D721Med (cell line): ENCODE data around the gene SCN2A.

Source experiments
- DNase-seq: peaks from one replicate; pipeline ENCODE4 v3.0.0; 2011; ENCODE audit warnings: low spot score; ENCODE audit not compliant: insufficient read length
- FAIRE-seq: peaks from 2 replicates; lab custom pipeline; 2011; peaks lifted over from hg19 to GRCh38; lab: Jason Lieb, UNC
- CTCF ChIP-seq: IDR thresholded peaks from 2 replicates; pipeline ENCODE4 v1.5.1; 2012; ENCODE audit warnings: mild to moderate bottlenecking, control low read depth; ENCODE audit not compliant: insufficient read depth; ENCODE audit errors: missing control alignments

SCN2A gene

GRCh38 chr2:165414187-165414586 lies 175.0 kb downstream of the SCN2A start:
- no peak for TF ChIP-seq CTCF
- no peak for FAIRE-seq

DNA sequence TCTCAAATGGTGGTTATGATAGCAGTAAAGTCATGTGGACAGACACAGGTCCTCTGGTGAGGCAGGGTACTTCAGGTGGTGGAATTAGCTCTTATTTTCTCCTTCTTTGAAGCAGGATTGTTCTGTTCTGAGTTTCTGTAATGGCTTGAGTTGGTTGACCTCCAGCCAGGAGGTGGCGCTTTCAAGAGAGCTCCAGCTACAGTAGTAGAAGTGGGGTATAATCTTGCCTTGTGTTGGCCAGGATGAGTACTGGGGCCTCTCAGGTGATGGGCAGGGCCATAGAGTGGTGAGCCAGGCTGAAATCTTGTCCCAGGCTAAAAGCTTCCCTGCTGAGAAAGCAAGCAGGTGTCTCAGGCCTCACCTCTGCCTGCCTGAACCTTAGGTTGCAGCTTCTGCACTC lies 177.8 kb downstream of the SCN2A start:
- FAIRE-seq (no peak), DNase-seq (no peak)
- no peak for TF ChIP-seq CTCF

More at GRCh38 chr2:165414187-165414586, 175.0 kb downstream of the SCN2A start:
- no peak for DNase-seq

GRCh38 chr2:165420231-165420630 lies 181.0 kb downstream of the SCN2A start:
- FAIRE-seq (no peak), DNase-seq (no peak)
- no peak for TF ChIP-seq CTCF

GRCh38 chr2:165423081-165423480 lies 183.9 kb downstream of the SCN2A start:
- no peak for TF ChIP-seq CTCF
- DNase-seq (no peak), FAIRE-seq (no peak)

- FAIRE-seq (no peak), DNase-seq (no peak)
- no peak for TF ChIP-seq CTCF
Observed at GRCh38 chr2:165425556-165425955, 186.3 kb downstream of the SCN2A start.

DNA sequence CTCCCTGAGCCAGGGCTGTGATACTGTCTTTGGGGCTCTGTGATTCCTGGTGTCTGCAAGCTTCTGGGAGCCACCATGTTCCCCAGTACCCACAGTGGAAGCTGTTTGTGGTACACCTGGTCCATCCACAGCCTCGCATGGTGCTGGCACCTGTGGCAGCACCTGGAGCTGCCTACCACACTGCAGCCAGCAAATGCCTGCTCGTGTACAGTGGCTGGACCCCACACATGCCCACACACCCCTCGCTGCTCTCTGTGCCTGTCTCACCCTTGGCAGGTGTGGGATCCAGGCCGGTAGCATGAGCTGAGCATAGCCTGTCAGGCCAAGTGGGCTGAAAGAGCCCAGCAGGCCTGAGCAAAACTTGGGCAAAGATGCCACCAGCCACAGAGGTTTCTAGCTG lies 188.5 kb downstream of the SCN2A start:
- DNase-seq (no peak), FAIRE-seq (no peak)
- TF ChIP-seq CTCF, result no peak

DNA sequence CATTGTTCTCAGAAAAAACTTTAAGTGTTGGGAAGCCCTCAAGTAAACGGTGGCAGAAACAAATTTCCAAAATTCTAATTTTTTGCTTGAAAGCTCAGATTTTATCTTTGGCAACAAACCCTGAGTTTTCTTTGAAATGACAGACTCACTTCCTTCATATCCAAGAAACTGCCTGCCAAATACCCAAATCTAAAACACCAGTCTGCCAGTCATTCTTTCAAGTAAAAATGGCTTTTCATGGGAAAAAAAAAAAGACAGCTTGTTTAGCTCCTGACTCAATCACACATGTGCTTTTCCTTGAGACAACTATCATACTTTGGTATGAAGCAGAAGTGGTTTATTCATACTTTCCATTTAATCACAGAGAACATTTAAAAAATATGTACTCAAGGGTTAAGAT lies 189.7 kb downstream of the SCN2A start:
- no peak for TF ChIP-seq CTCF
- DNase-seq (no peak), FAIRE-seq (no peak)
